ENCODE measurements around the gene ING1. TPM values are rescaled to one million over a fixed set of nuclear protein-coding genes. Genes with fewer than 3 reads are reported as not detected.
"Not testable (repeated sequence)": the region's sequence is repeated elsewhere in the genome, so short reads cannot be mapped to it uniquely, and the experiment has no call there.

The ING1 gene
- polyA plus RNA-seq, 1 donor, result 9.8 TPM

DNA sequence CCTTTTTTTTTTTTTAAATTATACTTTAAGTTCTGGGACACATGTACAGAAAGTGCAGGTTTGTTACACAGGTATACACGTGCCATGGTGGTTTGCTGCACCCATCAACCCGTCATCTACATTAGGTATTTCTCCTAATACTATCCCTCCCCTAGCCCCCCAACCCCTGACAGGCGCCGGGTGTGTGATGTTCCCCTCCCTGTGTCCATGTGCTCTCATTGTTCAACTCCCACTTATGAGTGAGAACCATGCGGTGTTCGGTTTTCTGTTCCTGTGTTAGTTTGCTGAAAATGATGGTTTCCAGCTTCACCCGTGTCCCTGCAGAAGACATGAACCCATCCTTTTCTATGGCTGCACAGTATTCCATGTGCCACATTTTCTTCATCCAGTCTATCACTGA is 17.7 kb upstream of the ING1 start:
- DNase-seq (ENCODE audit: low read depth), result not testable (repeated sequence)

DNA sequence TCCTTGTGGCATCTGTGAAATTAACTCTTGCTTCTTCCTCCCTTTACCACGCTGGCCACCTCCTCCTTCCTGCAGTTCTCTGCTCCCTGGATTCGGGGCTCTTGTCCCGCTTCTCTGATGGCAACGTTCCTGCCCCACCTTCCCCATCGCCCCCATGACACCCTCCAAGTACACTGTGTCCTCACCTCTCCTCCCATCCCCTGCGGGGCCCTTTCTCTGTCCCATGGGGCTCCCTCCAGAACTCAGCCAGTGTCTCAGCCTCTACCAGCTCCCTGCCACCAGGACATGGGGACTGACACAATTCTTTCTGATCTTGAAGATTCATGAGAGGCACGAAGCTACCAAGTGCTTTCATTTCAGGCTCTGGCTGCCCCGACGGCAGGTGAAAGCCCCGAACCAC is 16.7 kb upstream of the ING1 start:
- no peak for DNase-seq (ENCODE audit: low read depth)

- no peak for DNase-seq (ENCODE audit: low read depth)
These were observed 15.7 kb upstream of the ING1 start for GRCh38 chr13:110697842-110698241.

GRCh38 chr13:110698689-110699088 is 14.8 kb upstream of the ING1 start:
- no peak for DNase-seq (ENCODE audit: low read depth)

- DNase-seq (ENCODE audit: low read depth), result no peak
These were observed 14.1 kb upstream of the ING1 start for GRCh38 chr13:110699148-110700145.

DNA sequence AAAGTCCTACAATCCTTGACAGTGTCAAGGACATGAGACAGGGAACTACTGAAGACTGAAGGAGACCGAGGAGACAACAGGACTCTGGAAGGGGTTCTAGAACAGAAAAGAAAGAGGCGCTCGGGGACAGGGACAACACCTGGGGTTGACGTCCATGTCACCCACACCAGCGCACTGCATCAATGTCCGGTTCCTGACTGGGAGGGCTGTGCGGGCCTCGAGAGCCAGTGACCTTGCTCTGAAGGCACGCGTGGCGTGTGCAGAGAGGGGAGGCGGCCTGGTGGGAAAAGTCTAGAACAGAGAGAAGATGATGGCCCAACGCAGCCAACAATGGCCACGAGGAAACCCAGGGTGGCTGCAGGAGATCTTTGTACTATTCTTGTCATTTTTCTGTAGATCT is 13.3 kb upstream of the ING1 start:
- DNase-seq (ENCODE audit: low read depth), result no peak

GRCh38 chr13:110700641-110701040 is 12.9 kb upstream of the ING1 start:
- DNase-seq (ENCODE audit: low read depth), result no peak

DNA sequence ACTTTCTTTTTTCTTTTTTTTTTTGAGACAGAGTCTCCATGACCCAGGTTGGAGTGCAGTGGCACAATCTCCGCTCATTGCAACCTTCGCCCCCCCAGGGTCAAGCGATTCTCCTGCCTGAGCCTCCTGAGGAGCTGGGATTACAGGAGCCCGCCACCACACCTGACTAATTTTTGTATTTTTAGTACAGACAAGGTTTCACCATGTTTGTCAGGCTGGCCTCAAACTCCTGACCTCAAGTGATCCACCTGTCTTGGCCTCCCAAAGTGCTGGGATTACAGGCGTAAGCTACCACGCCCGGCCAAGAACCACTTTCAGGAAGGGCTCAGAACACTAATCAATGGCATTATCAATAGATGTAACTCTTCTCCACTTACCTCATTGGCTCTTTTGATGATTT is 12.4 kb upstream of the ING1 start:
- not testable (repeated sequence) for DNase-seq (ENCODE audit: low read depth)

GRCh38 chr13:110702089-110702488 is 11.4 kb upstream of the ING1 start:
- no peak for DNase-seq (ENCODE audit: low read depth)

- DNase-seq (ENCODE audit: low read depth), result no peak
These were observed 10.6 kb upstream of the ING1 start for GRCh38 chr13:110702591-110703526.

DNA sequence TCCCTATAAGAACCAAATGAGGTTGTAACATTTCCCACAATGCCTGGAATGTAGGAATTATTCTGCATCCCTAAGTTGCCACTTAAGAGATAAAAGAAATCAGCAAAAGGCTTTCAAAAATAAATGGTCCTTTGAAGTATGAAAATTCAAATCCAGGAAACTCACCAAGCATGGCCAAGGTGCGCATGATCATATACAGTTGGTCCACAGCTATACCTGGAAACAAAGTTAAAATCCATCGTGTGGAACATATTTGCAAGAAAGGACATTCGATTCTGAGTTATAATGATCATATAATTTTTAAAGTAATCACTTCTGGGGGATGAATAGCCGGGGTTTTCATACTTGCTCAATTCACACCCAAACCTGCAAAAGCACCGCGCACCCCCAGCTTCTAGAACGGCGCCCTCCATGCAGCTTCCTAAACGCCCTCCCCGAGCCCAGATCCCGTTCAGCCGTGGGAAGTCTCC is 8.1 kb upstream of the ING1 start:
- no peak for DNase-seq (ENCODE audit: low read depth)

DNA sequence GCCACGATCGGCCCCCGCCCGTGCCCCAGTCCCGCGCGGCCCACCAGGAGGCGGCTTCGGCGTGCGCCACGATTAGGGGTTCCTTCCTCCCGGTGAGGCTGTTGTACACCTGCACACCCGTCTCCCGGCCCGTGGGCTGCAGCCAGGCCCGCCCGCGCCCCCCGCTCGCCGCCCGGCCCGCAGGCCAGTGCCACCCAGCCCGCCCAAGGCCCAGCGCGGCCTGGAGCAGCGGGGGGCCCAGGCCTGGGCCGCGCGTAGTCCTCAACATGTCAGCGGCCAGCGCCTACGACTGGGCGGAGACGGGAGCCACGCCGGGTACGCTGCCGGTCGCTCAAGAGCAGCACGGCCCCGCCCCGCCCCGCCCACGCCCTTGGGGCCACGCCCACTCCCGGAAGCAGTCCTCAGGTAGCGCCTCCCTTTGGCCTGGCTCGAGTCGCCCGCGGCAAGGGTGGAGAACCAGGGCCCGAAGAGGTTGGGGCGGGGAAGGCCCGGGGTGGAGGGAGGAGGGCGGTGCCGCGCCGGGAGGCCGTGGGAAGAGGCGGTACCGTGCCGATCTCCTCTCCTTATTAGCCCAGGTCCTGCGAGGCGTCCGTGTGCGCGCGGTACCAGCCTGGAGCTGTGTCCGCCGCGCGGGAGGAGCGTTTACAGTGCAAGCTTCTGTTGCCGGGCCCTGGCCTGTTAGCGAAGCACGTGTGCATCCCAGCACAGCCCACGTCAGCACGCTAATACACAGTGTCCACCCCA is 7.5 kb upstream of the ING1 start, which contains the start of gene CARS2:
CARS2 (minus strand) TSS at position 291 of the 744 bp plus-strand sequence; CDS start at position 268, 23 bp downstream.
- no peak for DNase-seq (ENCODE audit: low read depth)

- DNase-seq (ENCODE audit: low read depth), result no peak
These were observed 6.7 kb upstream of the ING1 start for GRCh38 chr13:110706570-110707372.

DNA sequence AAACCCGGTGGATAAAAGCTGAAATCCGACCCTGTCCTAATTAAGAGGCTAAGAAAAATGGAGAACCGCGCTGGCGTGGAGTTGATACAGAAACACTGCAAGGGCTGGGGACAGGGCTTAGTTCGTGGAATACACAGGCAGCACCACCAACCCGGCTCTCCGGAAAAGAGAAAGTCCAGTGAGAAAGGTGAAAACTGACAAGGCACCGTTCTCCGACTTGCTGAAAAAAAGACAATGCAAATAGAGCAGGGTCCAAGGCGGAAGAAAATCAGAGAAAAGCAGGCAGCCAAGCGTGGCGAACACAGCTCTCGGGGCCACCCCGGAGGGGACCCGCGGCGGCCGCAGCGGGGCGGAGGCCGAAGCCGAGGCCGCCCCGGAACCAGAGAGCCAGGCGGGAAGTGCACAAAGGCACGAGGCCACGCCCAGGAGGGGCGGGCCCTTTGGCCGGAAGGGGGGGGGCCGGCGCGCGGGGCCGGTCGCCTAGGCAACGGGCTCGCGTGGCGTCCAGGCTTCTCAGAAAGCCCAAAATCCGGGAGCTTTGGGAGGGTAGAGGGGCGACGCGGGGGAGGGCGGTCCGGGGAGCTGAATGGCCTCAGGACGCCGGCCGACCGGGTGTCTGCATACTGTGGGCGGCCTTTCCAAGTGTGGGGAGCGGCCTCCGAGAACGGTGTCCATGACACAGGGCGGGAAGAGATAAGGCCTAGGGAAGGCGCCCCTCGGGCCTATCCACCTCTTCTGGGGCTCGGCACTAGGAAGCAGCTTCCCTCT is 1.2 kb upstream of the ING1 start:
- DNase-seq (ENCODE audit: low read depth), result peak; percentile 77

DNA sequence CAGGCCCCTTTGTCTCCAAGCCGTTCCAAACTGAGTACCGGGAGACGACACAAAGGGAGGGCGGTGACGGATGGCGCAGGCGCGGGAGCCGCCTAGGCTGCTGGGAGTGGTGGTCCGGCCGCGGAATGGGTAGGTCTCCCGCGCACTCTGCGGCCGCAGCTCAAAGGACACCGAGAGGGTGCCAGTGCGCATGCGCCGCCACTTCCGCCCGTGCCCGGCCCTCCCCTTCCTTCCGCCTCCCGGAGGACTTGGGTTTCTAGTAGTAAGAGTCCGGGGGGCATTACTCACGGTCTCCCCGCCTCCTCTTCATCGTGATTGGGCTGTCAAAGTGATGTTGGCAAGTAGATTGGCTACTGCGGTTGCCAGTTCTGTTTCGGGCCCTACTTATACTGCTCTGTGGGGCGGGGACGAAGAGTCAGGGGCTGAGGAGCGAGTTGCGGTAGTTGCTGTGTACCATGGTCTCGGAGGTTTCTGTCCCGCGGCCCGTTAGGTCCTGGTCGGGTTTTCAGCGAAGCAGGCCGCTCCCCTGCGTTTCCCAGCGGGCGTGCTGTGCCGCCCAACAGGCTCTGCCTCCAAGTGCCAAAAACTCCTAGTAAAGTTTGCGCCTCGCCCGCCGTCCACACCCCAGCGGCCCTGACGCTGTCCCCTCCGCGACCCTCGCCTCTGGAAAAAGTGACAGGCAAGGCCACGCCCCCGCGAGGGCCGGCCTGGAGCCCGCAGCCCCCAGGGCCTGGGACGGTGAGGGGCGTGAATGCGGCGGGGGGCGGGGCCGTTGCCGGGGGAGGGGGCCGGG is 455 bp upstream of the ING1 start:
- peak; percentile 97 for DNase-seq (ENCODE audit: low read depth)

DNA sequence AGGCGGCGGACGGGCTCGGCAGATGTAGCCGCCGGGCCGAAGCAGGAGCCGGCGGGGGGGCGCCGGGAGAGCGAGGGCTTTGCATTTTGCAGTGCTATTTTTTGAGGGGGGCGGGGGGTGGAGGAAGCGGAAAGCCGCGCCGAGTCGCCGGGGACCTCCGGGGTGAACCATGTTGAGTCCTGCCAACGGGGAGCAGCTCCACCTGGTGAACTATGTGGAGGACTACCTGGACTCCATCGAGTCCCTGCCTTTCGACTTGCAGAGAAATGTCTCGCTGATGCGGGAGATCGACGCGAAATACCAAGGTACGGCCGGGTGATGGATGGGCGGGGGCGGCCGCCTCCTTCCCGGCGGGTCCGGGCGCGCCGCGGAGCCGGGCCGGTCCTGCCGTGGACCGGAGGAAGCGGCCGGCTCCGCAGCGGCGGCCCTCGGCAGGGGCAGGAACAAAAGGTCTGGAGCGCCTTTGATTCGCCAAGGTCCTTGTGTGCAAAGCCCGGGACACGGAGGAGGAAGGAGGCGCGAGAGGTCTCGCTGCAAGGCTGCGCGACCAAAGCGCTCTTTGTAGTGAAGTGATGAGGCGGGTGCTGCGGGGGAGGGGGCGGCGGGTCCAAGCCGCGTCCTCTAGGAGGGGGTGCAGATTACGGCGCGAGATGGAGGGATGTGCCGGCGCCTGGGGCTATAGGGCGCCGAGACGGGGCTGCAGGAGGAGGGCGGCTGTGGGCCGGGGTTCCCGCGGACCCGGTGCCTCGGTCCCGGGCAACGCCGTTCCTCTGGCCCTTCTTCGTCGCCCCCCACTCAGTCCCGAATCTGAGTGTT is 689 bp downstream of the ING1 start:
- DNase-seq (ENCODE audit: low read depth), result no peak

DNA sequence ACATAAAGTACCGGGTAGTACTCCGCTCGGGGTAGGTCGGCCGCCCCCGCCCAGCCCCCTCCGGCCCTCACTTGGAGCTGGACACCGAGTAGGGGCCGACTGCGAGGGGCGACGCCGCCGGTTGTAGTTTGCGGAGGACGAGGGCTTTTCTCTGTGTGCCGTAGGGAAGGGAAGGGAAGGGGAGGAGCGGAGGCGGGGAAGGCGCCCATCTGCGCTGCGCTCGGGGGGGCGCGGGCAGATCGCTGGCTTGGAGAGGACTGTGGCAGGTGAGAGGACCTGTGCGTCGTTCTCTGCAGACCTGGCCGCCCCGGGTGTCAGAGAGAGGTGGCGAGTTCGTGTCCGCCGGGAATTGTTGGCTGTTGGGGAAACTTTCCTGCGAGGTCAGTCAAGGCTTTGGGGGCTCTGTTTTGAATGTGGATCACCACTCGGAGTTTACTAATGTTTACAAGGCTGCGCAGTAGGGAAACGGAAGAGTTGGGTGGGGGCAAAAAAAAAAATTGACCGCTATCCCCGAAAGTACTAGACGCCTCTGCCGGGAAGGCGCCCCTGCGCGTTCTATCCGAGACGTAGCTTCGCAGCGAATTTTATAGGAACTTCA is 1.4 kb downstream of the ING1 start:
- no peak for DNase-seq (ENCODE audit: low read depth)

Data from forelimb muscle (tissue), 1 donor.